Muscle of arm (tissue), 14 donors: Measurements from ENCODE around the gene ZNF562. TPM values are rescaled to one million over a fixed set of nuclear protein-coding genes. Genes with fewer than 3 reads are reported as not detected.
A peak's percentile ranks its signal among the peaks of the same experiment; 100 is the strongest.
"Not testable (repeated sequence)": the region's sequence is repeated elsewhere in the genome, so short reads cannot be mapped to it uniquely, and the experiment has no call there.

ENCODE experiments used
- DNase-seq: peaks from one replicate; pipeline ENCODE4 v3.0.0-alpha.2; 2013
- long read RNA-seq, 11 donors: transcript quantifications; one replicate each; lab custom pipeline, GENCODE V29; 2026
- polyA plus RNA-seq, 12 donors: library from polyadenylated mRNA; unstranded; fragments of 120-200 nt; gene quantifications; one replicate each; pipeline ENCODE4 v1.2.1, GENCODE V29; 2013; ENCODE audit not compliant: insufficient read length in 12 of 12

ZNF562 gene
- 10 to 100 TPM; 15.0 to 33.1 (median 20.8) TPM for polyA plus RNA-seq
- long read RNA-seq, donor 1, partial matches to known transcripts = 0 of 1 reads
- long read RNA-seq, donor 1, other reads (novel, unspliced or antisense) = 0 of 1 reads
- long read RNA-seq, donor 2, partial matches to known transcripts = 0 of 2 reads
- long read RNA-seq, donor 2, other reads (novel, unspliced or antisense) = 0 of 2 reads
- long read RNA-seq, donor 3 = 0 reads
- long read RNA-seq, donor 4 = 0 reads
- long read RNA-seq, donor 5, full-length matches to known transcripts = 4 of 4 reads
- long read RNA-seq, donor 5, partial matches to known transcripts = 0 of 4 reads
- long read RNA-seq, donor 5, other reads (novel, unspliced or antisense) = 0 of 4 reads
- long read RNA-seq, donor 6, partial matches to known transcripts = 0 of 1 reads
- long read RNA-seq, donor 6, other reads (novel, unspliced or antisense) = 0 of 1 reads
- long read RNA-seq, donor 7, partial matches to known transcripts = 0 of 2 reads
- long read RNA-seq, donor 7, other reads (novel, unspliced or antisense) = 0 of 2 reads
- long read RNA-seq, donor 8, partial matches to known transcripts = 0 of 1 reads
- long read RNA-seq, donor 8, other reads (novel, unspliced or antisense) = 0 of 1 reads
- long read RNA-seq, donor 9, partial matches to known transcripts = 0 of 1 reads
- long read RNA-seq, donor 9, other reads (novel, unspliced or antisense) = 0 of 1 reads
- long read RNA-seq, donor 10 = 0 reads
- long read RNA-seq, donor 11, partial matches to known transcripts = 0 of 1 reads
- long read RNA-seq, donor 11, other reads (novel, unspliced or antisense) = 0 of 1 reads

DNA sequence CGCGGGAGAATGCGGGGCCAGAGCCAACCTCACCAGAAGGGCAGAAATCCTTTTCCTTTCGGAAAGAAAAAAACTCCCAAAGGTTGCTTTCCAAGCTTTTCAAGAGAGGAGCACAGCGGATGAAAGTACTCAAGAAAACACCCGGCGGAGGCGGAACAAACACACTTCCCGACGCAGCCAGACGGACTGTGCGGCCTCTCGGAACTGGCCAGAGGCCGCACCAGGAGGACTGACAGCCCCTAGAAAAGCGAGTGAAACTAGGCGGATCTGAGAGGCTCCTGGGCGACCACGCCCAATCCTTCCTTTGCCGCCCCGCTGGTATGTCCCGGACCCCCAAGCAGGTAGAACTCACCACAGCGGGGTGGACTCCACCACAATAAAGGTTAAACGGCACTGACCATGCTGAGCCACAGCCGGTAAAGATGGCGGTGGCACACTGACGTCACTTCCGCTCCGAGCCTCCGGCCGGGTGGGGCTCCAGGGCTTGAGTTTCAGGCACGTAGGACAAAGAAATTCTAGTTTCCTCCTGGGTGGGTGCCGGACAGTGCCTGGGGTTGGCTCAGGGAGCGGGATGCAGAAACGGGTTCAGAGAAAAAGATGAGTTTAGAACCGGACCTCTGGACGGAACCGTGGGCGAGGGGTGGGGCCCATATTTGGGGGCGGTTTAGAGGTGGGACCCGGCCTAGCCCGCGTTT, at the start of gene ZNF562:
TSS of gene ZNF562 (minus strand) at position 438 of the 695 bp plus-strand sequence. CDS start 14,356 bp downstream, outside the sequence.
- DNase-seq = peak; percentile 95

DNA sequence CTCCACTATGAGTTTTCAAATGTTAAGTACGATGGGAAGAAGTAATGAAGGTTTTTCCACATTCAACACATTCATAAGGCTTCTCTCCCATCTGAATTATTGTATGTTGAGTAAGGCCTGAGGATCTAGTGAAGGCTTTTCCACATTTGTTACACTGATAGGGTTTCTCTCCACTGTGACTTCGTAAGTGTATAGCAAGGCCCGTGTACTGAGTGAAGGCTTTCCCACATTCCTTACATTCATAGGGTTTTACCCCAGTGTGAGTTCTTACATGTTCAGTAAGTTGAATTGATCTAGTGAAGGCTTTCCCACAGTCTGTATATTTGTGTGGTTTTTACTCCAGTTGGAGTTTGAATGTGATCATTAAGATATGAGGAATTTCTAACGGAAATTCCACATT, 49.3 kb upstream of the ZNF562 start:
- DNase-seq = no peak

DNA sequence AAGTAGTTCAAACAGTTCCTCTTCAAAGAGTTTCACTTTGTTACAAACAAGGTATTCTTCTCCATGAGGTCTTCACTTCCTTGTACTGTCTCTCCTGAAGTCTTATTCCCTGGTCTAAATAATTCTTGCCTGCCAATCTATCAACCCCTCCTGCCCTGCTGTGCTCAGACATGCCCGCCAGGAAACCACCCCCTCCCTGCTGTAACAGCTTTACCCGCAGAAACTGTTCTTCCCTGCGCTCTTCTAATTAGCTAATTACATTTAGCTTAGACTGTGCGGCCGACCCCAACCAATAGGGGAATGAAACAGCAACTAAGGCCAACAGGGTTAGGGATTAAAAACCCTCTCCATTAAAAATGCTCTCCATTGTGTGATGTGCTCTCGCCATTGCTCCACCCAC, 47.0 kb upstream of the ZNF562 start:
- no peak for DNase-seq

DNA sequence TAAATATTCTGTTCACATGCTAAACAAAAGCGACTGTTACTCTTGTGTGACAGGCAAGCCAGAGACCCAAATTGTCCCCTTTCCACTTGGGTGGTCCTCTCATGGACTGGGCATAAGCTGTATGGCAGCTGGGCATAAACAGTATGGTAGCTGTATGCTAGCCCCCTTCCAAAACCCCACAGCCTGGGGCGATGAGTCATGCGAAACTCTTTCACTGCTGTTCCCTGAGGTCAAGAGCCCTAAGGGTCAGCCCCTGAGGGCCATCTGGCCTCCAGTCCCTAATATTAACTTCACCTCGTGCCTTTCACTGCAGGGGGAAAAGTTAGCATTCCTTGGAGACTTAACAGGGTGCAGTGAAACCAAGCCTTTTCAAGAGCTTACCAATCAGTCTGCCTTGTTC, 45.6 kb upstream of the ZNF562 start:
- no peak for DNase-seq

DNA sequence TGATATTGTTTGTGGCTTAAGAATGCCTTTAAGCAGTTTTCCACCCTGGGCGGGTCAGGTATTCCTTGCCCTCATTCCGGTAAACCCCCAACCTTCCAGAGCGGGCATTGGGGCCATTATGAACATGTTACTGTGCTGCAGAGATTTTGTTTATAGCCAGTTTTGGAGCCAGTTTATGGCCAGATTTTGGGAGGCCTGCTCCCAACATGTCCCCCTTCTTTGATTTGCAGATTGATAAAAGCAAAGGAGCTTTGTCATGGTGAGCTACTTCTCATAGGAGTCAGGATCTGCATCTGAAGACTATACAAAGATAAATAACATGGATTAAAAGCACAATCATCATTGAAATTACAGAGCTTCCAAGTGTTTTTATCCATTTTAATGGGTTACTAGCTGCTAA, 36.9 kb upstream of the ZNF562 start:
- DNase-seq = no peak

DNA sequence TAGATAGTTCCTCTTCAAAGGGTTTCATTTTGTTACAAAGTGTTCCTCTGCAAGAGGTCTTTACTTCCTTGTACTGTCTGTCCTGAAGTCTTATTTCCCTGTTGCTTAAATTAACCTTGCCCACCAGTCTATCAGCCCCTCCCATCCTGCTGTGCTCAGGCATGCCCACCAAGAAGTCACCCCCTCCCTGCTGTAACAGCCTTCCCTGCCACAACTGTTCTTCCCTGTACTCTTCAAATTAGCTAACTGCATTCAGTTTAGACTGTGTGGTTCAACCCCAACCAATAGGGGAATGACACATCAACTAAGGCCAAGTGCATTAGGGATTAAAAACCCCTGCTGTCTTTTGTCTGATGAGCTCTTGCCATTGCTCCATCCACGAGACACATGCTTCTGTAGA, 34.4 kb upstream of the ZNF562 start:
- DNase-seq = no peak

DNA sequence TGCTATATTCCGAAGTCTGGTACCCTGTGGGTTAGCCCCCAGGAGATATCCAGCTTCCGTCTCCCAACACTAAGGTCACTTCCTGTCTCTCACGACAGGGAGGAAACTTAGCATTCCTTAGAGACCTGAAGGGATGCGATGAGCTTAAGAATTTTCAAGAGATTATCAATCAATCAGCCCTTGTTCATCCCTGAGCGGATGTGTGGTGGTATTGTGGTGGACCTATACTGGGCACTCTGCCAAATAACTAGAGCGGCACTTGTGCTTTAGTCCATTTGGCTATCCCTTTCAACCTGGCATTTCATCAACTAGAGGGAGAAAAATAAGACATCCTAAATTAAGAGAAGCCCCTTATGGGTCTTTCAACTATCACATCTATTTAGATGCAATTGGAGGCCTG, 30.9 kb upstream of the ZNF562 start:
- DNase-seq = no peak

DNA sequence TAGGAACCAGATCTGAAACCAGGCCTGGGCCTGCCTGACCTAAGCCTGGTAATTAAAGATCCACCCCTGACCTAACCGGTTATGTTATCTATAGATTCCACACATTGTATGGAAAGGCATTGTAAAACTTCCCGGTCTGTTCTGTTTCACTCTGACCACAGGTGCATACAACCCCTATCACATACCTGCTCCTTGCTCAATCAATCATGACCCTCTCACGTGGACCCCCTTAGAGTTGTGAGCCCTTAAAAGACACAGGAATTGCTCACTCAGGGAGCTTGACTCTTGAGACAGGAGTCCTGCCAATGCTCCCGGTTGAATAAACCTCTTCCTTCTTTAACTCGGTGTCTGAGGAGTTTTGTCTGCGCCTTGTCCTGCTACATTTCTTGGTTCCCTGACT, 27.3 kb upstream of the ZNF562 start:
- DNase-seq = no peak

DNA sequence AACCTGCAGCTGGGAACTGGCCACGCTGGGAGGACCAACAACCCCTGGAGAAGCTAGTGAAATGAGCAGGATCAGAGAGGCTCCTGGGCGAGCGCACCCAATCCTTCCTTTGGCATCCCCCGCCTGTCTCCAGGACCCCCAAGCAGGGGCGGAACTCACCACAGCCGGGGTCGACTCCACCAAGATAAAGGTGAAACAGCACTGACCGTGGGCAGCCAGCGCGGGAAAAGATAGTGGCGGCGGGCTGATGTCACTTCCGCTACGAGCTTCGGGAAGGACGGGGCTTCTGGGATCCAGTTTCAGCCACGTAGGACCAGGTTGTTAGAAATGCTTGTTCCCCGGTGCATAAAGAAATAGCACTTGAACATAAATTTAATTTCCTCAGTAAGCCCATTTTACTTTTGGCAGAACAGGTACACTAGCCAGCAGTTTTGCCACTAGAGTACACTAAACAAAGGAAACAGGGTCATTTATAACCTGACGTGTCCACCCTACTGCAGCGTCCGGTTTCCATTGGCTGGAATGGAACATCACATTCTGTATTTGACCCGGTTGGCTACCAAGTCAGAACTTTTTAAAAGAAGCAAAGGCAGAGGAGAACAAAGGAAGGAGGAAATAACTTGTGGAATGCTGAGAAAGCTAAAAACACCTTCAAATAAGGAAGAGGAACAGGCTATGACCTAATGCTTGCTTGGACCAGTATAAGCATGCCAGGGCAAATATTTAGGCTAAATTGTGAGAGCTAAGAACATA, 25.5 kb upstream of the ZNF562 start:
- DNase-seq = no peak

DNA sequence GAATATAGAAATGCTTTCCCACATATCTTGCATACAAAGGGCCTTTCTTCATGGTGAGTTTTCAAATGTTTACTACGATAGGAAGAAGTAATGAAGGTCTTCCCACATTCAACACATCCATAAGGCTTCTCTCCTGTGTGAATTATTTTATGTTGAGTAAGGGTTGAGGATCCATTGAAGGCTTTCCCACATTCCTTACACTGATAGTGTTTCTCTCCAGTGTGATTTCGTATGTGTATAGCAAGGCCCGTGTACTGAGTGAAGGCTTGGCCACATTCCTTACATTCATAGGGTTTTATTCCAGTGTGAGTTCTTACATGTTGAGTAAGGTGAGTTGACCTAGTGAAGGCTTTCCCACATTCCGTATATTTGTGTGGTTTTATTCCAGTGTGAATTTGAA, 15.4 kb upstream of the ZNF562 start:
- not testable (repeated sequence) for DNase-seq

DNA sequence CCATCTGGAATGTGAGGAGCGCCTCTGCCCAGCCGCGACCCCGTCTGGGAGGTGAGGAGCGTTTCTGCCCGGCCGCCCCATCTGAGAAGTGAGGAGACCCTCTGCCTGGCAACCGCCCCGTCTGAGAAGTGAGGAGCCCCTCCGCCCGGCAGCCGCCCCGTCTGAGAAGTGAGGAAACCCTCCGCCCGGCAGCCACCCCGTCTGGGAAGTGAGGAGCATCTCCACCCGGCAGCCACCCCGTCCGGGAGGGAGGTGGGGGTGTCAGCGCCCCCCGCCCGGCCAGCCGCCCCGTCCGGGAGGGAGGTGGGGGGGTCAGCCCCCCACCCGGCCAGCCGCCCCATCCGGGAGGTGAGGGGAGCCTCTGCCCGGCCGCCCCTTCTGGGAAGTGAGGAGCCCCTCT, 5.1 kb upstream of the ZNF562 start:
- DNase-seq = not testable (repeated sequence)

DNA sequence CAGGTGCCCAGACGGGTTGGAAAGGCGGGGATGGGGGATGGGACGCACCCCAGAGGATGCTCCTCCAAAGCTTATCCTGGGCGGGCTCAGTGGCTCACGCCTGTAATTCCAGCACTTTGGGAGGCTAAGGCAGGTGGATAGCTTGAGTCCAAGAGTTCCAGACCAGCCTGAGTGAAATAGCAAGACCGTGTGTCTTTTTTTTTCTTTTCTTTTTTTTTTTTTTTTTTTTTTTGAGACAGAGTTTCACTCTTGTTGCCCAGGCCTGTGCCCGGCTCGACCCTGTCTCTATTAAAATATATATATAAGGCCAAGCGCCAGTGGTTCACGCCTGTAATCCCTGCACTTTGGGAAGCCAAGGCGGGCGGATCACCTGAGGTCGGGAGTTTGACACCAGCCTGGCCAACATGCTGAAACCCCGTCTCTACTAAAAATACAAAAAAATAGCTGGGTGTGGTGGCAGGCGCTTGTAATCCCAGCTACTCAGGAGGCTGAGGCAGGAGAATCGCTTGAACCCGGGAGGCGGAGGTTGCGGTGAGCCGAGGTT, 530 bp upstream of the ZNF562 start:
- DNase-seq = not testable (repeated sequence)

DNA sequence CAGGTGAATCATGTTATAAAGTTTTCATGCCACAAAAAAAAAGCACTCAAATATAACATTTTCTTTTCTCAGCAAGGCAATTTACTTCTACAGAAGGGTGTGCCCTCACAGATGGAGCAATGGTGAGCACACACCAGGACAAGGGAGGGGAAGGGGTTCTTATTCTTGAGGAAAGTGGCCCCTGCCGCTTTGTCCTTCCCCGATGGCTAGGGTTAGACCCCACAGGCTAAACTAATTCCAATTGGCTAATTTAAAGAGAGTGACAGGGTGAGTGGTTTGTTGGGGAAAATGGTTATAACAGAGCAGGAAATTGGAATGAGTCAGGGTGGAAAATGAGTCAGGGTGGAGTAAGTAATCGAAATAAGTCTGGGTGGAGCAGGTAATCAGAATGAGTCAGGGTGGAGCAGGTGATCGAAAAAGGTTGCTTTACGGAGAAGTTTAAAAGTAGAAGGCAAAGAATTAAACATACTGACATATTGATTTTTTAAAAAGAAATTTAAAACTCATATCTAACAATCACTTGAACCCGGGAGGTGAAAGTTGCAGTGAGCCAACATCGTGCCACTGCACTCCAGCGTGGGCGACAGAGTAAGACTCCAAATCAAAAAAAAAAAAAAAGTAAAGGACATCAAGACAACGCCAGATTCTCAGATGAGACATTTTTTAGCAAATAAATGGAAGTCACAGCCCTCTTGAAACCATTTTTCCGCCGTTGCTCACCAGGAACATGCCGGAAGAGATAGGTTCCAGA, 813 bp downstream of the ZNF562 start:
- DNase-seq = peak; percentile 0

DNA sequence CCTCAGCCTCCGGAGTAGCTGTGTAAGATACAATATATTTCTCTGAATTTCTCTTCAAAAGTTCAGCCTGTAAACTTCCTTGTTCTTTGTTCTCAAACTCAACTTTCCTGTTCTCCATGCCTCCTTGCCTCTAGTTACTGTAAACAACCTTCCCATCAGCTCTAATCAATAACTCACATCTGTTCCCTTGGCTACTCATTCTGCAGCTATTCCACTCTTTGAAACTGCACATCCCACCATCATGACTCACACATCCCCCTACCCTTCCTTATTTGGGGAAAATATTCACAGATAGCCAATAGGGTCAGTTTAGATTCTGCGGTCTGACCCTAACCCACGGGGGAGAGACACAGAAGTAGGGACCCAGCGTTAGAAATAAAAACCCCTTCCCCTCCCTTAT, 2.0 kb downstream of the ZNF562 start:
- DNase-seq = no peak

DNA sequence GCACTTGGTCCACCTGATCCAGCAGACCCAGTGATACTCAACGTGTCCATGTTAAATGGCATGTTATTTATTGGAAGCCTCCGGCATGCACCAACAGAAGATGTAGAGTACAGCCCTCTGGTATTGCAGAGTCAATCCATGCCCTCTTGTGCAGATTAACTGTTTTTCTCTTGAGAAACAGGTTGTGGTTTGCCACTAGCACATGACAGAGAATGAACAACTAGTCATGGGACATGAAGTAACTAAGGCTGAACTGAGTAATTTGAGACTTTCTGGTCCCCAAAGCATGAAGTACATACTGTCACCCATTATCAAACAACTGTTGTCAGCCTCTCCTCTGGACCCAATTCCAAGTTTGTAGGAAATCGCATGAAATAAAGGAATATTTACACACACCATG, 3.2 kb downstream of the ZNF562 start:
- no peak for DNase-seq

DNA sequence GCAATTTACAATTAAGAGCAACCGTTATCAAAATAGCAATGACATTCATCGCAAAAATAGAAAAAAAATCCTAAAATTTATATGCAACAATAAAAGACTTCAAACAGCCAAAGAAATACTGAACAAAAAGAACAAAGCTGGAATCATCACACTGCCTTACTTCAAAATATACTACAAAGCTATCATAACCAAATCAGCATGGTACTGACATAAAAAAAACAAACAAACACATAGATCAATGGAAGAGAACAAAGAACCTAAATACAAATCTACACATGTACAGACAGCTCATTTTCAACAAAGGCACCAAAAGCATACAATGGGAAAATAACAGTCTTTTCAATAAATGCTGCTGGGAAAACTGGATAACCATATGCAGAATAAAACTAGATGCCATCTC, 6.4 kb downstream of the ZNF562 start:
- no peak for DNase-seq

DNA sequence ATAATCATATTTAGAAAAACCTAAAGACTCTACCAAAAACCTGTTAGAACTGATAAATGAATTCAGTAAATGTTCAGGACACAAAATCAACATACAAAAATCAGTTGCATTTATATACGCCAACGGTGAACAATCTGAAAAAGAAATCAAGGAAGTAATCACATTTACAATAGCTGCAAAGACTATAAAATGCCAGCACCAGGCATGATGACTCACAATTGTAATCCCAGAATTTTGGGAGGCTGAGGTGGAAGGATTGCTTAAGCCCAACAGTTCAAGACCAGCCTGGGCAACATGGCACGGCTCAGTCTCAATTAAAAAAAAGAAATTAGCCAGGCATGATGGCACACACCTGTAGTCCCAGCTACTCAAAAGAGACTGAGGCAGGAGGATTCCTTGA, 7.0 kb downstream of the ZNF562 start:
- no peak for DNase-seq

DNA sequence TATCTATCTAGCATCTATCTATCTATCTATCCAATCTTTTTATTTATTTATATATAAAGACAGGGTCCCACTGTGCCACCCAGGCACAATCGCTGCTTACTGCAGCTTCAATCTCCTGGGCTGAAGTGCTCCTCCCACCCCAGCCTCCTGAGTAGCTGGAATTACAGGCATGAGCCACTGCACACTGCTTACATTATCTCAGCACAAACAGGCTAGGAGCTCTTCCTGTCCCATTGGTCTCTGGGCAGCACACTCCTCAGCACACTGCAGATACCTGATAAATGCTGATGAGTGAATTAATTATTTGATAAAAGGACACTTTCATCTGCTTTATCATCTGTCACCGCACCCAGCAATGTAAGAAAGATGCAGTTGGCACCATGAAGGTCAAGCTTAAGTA, 16.1 kb downstream of the ZNF562 start:
- DNase-seq = no peak

DNA sequence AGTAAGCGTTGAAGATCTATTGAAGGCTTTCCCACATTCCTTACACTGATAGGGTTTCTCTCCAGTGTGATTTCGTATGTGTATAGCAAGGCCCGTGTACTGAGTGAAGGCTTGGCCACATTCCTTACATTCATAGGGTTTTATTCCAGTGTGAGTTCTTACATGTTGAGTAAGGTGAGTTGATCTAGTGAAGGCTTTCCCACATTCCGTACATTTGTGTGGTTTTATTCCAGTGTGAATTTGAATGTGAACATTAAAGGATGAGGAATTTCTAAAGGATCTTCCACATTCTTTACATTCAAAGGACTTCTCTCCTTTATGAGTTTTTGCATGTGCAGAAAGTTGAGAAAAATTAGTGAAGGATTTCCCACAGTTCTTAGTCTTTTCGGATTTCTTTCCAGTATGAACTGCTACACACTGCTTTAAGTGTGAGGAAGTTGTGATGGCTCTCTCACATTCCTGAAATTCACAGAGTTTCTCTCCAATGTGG, 21.8 kb downstream of the ZNF562 start:
- not testable (repeated sequence) for DNase-seq

DNA sequence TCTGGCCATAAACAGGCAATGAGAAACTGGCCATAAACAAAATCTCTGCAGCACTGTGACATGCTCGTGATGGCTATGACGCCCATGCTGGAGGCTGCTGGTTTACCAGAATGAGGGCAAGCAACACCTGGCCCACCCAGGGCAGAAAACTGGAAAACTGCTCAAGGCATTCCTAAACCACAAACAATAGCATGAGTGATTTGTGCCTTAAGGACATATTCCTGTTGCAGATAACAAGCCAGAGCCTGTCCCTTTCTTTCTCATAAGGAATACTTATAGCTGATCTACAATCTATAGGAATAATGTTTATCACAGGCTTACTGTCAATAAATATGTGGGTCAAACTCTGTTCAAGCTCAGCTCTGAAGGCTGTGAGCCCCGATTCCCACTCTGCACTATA, 23.4 kb downstream of the ZNF562 start:
- not testable (repeated sequence) for DNase-seq
